GM18519 (cell line): Measurements from ENCODE around the gene GALNT8.
"Not testable (repeated sequence)": the region's sequence is repeated elsewhere in the genome, so short reads cannot be mapped to it uniquely, and the experiment has no call there.

Experiments
- ATAC-seq: cut with Tn5 transposase; IDR thresholded peaks from one replicate; pipeline ENCODE4 v1.9.1; 2021; ENCODE audit warnings: mild to moderate bottlenecking, moderate library complexity; ENCODE audit not compliant: unreplicated experiment, low FRiP score

Gene GALNT8

DNA sequence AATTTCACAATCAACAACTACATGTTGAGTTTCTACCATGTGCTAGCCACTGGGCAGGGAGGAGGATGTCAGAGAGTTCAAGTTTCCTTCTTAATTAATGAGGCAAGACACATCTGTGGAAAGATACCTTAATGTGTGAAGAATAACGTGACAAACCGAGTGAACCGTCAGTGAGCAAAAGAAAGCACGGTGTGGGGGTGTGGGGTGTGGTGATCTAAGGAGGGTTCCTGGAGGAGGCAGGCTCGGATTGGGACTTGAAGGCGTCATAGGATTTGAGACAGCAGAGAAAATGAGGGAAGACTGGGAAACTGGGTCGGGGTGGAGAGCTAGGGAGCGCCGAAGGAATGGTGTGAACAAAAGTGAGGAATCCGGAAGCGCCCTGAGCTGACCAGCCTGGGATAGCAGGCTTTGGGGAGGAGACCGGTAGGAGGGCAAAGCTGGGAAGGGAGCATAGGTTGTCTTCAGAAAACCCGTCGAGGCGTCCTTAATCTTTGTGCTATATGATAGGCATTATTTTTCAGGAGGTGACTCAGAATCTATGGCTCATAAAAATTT is 22.3 kb downstream of the GALNT8 start:
- ATAC-seq, result no peak

DNA sequence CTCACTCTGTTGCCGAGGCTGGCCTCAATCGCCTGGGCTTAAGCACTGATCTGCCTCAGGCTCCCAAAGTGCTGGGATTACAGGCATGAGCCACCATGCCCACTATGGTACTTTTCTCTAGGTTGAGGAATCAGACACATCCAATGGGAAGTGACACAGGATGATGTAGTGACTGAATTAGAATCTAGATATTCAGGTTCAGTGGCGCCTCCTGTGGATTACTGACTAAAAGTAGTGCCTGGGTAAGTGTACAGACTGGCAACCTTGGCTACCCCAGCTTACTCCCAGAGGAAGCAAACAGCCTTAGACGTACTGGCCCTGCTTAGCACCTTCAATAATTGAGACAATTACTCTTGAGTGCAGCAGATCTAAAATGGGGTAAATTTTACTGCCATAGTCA is 22.8 kb downstream of the GALNT8 start:
- ATAC-seq, result no peak

DNA sequence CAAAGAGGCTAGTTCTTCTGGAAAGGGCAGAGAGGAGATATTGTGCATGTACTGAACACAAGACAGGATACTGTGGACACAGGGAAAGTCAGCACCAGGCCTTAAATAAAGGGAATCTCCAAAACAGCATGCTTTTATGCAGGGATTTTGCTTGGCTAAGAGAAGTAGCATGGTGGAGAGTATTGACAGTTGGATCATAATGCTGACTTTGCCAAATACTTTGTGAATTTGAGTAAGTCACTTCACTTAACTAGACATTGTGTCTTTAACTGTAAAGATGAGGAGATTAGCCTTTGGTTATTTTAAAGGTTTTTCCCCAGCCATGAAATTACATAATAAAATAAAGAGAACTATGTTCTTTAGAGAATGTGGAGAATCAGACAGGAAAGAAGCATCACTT is 24.5 kb downstream of the GALNT8 start:
- ATAC-seq, result no peak

DNA sequence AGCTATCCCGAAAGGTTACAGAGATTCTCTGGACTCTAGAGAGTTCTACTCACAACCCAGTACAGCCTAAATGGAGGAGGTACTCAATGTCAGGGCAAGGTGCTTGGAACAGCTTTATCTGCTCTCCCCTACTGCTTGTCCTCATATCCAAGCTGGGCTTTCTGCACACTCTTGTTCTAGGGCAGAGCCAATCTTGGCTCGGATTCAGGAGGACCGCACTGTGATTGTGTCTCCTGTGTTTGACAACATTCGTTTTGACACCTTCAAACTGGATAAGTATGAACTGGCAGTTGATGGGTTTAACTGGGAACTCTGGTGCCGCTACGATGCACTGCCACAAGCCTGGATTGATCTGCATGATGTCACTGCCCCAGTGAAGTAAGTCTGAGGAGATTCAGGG is 25.0 kb downstream of the GALNT8 start:
- ATAC-seq, result no peak

DNA sequence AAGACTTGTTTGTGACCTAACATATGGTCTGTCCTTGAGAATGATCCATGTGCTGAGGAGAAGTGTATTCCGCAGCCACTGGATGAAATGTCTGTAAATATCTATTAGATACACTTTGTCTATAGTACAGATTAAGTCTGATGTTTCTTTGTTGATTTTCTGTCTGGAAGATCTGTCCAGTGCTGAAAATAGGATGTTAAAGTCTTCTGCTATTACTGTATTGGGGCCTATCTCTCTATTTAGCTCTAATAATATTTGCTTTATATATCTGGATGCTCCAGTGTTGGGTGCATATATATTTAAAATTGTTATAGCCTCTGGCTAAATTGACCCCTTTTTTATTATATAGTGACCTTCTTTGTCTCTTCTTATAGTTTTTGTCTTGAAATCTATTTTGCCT is 31.5 kb downstream of the GALNT8 start:
- not testable (repeated sequence) for ATAC-seq

DNA sequence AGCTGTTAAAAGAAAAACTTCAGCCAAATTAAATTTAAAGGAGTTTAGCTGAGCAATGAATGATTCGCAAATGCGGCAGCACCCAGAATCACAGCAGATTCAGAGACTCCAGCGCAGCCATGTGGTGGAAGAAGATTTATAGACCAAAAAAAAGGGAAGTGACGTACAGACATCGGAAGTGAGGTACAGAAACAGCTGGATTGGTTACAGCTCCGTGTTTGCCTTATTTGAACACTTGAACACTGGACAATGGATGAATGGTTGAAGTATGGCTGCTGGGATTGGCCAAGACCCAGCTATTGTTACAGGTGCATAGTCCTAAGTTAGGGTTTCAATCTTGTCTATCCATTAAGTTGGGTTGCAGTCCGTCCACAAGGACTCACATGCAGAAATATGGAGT is 42.6 kb downstream of the GALNT8 start:
- no peak for ATAC-seq

DNA sequence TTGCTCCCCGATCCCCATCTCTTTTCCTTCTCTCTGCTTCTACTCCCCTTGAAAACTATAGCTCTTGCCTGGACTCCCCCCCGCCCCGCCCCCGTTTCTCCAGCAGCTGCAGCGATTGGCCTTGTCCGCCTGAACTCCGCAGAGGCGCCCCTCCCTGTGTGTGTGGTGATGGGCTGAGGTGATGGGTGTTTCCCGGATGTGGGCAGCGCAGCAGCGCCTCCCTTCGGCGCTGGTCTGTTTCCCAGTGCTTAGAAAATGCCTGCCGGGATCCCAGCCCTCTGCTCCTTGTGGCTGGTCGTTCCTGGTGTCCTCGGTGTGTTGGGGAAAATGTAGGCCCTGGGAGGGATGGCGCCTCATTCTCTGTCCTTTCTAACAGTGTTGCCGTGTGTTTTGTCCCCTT is 43.3 kb downstream of the GALNT8 start:
- ATAC-seq, result no peak

DNA sequence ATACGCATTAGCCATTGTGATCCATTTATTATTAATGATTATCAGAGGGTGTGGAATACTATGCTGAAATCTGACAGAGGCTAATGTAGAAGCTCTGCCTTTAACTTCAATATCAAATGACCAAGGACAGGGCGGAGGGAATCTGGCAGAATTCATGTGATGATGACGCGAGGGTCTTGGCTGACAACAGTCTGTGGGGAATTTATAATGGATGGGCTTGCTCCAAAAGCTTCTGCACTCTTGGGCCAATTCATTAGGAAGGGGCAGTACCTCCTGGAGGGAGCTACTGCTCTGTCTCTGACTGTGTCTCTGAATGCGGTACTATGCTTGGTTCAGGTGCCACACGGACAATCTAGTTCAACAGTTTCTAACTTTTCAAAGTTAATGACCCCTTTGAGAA is 46.2 kb downstream of the GALNT8 start:
- ATAC-seq, result no peak

DNA sequence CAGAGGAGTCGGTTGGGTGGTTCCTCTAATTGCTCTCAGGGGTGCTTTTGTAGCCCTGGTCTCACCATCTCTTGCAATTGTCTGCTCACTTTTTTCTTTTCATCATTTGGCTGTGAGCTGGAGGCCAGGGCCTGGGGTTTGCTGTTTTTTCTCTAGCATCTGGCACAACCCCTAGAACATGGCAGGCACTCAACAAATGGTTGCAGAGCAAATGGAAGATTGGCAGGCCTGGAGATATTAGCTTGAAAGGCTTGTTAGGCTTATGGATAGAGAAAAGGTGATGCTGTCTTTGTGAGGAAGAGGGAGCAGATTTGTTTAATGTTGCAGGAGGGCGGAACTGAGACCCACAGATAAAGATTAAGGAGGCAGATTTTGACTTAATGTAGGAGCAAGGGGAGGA is 47.0 kb downstream of the GALNT8 start:
- no peak for ATAC-seq

DNA sequence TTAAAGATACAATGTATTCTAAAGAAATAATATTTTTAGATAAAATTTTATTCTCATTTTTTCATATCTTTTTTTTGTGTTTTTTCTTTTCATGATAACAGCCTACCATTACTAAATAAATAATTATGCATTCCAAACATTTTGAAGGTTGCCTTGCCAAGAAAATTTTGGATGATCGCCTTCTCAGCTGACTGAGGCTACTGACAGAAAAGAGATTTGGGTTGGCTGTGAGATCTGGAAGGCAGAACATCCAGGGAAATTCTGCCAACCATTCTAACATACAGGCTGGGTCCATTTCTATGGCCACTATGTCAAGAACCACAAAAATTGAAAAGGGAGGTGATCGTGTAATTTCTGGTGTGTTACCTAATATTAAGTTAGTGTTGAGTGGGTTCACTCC is 48.1 kb downstream of the GALNT8 start:
- no peak for ATAC-seq

DNA sequence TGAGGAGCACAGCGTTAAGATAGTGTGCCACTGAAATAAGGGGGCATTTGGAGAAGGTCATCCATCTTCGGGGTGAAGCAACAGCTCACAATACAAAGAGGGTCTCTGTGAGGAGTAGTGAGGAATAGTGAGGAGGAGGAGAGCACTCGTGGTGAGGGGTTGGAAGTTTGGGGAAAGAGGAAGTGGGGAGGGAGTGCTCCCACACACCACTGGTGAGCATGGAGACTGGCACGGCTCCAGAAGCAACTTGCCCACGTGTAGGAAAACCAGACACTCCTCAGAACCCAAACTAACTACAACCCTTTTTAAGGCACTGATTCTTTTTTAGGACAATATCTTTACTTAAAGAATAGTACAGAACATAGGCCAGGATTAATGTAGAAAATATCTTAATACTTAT is 48.9 kb downstream of the GALNT8 start:
- no peak for ATAC-seq

DNA sequence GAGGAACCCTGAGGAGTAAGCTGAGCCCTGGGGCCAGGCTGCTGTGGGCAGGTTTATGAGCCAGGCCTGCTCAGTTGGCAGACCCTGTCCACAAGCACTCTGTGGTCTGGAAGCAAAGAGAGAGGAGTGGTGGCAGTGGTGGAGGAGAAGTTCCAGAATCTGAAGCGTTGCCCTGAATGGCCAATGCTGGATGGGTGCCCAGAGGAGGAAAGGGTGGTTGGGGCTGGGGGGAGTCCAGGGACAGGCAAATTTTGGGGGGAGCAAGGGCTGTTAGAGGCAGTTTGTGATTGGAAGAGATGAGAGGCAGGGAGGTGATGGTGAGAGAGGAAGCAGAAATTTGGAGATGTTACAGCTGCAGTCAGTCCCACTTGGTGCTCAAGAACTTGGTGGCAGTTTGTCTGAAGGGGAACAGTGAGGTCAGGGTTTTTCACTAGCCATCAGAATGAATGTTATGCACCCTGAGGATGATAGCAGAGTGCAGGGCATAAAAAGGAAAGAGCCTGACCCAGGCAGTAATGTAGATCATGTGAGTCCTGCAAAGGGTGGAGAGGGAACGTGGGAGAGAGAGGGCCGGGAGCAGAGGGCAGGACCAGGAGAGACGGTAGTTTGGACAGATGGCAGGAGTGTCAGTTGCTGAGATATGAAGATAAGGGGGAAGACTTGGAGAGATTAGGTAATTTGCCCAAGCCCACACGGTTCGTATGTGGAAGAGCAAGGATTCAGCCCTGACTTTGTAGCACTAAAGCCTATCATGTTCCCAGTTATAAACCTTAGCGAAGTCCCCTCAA is 51.2 kb downstream of the GALNT8 start:
- ATAC-seq, result no peak

DNA sequence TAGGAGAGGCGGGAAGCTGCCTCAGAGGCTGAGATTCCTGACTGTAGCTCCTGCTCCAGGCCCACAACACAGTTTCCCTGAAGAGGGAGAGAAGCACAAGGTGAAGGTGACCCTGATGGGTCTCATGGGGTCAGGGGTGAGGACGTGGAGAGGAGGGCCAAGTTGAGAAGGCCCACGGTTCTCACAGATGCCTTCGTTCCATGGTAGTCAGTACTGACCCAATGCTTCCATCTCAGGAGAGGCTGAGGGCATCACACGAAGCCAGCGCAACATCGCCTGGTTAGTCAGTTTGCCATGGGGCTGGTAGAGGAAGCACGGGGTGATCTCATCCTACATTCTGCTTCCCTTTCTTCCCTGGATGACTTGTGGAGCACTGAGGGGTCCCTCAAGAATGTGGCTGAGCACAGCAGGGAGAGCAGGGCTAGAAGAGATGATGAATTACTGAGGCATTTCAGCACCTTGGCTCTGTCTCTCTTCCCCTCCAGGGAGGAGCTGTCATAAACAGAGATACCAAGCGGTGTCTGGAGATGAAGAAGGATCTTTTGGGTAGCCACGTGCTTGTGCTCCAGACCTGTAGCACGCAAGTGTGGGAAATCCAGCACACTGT is 51.9 kb downstream of the GALNT8 start:
- ATAC-seq, result no peak

DNA sequence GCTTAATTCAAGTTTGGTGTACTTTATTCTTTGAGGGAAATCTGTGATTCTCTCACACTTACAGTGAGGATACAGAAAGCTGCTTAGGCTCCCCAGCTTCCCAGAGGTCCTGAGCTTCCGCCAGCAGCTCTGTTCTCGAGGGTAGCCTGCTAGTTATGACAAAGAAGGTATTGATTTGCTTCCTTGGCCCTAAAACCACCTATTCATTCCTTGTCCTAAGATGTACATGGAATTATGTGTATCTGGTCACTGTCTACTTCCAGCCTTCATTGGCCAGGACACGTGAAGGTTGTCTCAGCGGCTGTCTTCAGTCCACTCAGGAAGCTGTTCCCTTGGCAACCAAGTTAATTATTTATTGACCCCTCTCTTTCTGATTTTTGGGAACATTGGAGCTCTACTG is 55.7 kb downstream of the GALNT8 start:
- ATAC-seq, result no peak

DNA sequence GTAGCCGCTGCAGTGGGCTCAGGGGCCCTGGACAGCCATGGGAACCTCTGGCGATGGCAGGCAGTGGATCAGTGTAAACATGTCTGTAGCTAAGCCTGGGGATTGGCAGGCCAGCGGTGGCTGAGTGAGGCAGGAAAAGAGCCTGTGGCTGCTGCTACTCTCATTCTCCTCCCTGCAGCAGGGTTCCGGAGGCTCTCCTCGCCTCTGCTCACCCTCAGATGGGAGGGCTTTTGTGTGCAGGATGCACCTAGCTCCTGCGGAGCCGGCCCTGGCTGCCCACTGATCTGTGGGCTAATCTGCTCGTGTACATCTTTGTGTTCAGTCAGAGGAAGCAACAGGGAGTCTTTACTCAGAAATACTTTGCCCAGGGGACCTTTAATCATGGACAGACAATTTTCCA is 59.5 kb downstream of the GALNT8 start:
- ATAC-seq, result no peak

DNA sequence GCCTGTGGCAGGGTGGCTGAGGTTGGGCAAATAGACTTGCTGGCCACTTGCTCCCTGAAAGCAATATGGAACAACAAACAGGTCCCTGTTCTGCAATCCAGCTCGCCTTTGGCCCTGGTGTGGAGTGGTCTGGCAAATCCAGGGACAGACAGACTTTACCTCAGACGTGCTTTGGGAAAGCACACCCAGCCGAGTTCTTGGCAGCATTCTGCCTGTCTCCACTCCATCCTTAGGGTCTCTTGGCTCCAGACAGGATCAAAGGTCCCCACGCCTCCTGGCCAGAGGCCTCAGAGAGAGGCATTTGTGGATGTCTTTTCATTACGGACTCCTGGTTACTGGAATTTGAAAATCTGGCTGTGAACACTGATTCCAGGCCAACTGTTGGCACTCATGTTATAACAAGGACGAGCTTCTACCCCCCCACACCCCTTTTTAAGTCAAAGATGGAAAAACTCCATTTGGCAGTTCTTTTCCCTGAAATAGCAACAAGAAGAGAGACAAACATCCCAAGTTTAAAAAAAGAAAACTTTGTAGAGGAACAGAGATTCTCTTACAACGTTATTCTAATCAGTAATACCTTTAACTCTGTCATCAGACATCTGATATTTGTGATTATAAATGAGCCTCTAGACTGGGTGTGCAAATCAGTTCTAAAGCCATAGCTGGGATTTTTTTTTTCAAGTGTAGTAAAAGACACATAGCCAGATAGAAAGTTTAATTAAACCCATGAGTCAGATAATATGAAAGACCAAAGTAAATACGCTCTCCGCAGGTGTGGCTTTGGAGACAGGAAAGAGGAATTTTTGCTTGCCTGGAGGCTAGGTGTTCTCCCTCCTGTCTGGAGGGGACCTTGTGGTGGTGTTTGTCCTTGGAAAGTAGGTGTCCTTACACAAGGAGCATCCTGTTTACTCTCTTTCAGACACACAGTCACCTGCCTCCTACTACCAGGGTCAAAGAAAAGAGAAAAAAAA is 60.7 kb downstream of the GALNT8 start:
- ATAC-seq, result no peak

DNA sequence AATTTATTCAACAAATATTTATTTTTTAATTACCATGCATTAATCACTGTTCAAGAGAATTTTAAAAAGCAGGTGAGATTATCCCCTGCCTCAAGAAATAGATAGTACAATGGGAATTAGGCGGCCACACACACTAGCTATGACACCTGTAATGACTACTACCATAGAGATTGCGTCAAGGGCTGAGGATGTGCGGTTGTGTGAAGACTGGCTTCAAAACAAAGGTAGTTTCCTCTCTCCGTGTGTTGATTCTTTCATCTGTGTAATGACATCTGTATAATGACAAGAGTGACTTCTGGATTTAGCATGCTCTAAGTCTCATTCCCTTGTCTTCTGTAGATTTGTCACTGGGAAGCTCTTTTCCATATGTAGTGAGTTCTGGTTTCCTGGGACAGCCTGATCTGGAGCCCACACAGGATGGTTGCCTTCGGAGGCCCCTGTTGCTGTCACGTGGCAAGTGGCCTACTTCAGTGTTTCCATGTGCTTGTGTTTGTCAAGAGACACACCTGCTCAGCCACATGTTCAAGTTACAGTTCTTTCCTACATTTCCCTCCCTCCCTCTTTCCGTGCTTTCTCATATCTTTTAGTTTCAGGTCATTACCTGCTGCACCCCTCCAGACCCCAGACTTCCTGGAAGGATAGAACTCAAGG is 64.3 kb downstream of the GALNT8 start:
- ATAC-seq, result no peak

DNA sequence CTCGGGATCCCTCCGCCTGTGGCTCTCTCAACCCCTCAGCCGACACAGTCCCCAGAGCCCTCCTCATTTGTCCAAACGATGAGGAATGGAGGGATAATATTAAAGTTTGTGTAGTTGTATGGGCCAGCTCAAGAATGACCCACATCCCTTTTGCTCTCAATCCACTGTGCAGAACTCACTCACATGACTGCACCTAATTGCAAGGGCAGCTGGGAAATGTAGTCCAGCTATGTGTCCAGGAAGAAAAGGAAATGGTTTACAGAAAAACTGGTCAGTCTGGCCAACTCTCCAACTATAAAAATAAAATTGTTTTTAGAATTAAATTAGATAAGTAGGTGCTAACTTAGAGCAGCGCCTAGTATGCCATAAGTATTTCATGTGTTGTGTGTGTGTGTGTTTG is 66.6 kb downstream of the GALNT8 start:
- ATAC-seq, result no peak

DNA sequence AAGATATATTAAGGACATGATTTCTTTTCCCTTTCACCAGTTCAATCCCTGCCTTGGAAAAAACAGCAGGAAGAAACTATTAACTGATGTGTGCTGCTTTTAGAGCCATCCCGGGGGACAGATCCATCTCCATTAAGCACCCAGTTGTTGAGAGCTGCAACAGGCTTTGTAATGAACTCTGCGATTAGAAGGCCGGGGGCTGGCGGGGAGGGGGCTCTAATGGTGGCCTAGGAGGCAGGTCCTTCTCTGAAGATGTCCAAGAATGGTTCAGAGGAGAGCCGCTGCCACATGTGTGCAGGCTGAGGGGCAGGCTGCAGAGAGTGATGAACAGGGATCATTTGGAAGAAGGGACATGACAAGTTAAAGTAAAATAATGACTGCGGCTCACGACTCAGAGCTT is 67.8 kb downstream of the GALNT8 start:
- no peak for ATAC-seq

DNA sequence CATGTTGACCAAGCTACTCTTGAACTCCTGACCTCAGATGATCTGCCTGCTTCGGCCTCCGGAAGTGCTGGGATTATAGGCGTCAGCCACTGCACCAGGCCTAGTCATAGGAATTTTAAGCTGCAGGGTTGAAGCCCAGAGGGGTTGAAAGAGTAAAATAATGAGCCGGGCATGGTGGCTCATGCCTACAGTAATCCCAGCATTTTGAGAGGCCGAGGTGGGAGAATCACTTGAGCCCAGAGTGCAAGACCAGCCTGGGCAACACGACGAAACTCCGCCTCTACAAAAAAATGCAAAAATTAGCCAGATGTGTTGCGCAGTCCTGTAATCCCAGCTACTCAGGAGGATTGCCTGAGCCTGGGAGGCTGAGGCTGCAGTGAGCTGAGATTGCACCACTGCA is 69.6 kb downstream of the GALNT8 start:
- no peak for ATAC-seq

DNA sequence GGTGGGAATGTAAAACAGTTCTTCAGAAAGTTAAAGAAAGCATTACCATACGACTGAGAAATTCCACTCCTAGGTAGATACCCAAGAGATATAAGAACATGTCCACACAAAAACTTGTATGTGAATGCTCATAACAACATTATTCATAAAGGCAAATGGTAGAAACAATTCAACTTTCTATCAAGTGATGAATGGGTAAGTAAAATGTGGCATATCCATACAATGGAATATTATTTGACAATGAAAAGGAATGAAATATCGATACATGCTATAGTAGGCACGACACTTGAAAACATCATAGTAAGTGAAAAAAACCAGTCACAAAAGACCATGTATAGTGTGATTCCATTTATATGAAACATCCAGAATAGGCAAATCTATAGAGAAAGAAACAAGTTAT is 71.3 kb downstream of the GALNT8 start:
- no peak for ATAC-seq
